ENCODE data around the gene NRXN3.

The NRXN3 gene

GRCh38 chr14:79177106-79177505 lies 1006.9 kb downstream of the NRXN3 start:
- in situ Hi-C loops (cut with HindIII; ENCODE audit: low pct_unique_long_range_greater_than_20kb, low sequenced_read_pairs), result no loop called here
- no peak for TF ChIP-seq JUND (IDR thresholded peaks at IDR 0.05; ENCODE audit: low read depth)
- no peak for DNase-seq (ENCODE audit: low read depth in 1 of 2, low spot score in 1 of 2)

- in situ Hi-C loops (cut with HindIII; ENCODE audit: low pct_unique_long_range_greater_than_20kb, low sequenced_read_pairs), result no loop called here
- no peak for DNase-seq (ENCODE audit: low read depth in 1 of 2, low spot score in 1 of 2)
- TF ChIP-seq JUND (IDR thresholded peaks at IDR 0.05; ENCODE audit: low read depth), result no peak
These were observed 1008.5 kb downstream of the NRXN3 start for GRCh38 chr14:79178719-79179118.

- no peak for TF ChIP-seq JUND (IDR thresholded peaks at IDR 0.05; ENCODE audit: low read depth)
These were observed 1009.8 kb downstream of the NRXN3 start for GRCh38 chr14:79179985-79180384.

GRCh38 chr14:79180656-79181055 lies 1010.5 kb downstream of the NRXN3 start:
- DNase-seq (ENCODE audit: low read depth in 1 of 2, low spot score in 1 of 2), result no peak
- in situ Hi-C loops (cut with HindIII; ENCODE audit: low pct_unique_long_range_greater_than_20kb, low sequenced_read_pairs), result no loop called here

More at GRCh38 chr14:79179985-79180384, 1009.8 kb downstream of the NRXN3 start:
- DNase-seq (ENCODE audit: low read depth in 1 of 2, low spot score in 1 of 2), result no peak
- in situ Hi-C loops (cut with HindIII; ENCODE audit: low pct_unique_long_range_greater_than_20kb, low sequenced_read_pairs), result no loop called here

GRCh38 chr14:79186523-79186922 lies 1016.4 kb downstream of the NRXN3 start:
- in situ Hi-C loops (cut with HindIII; ENCODE audit: low pct_unique_long_range_greater_than_20kb, low sequenced_read_pairs), result no loop called here
- no peak for DNase-seq (ENCODE audit: low read depth in 1 of 2, low spot score in 1 of 2)
- no peak for TF ChIP-seq JUND (IDR thresholded peaks at IDR 0.05; ENCODE audit: low read depth)

More at GRCh38 chr14:79180656-79181055, 1010.5 kb downstream of the NRXN3 start:
- no peak for TF ChIP-seq JUND (IDR thresholded peaks at IDR 0.05; ENCODE audit: low read depth)

- no peak for TF ChIP-seq JUND (IDR thresholded peaks at IDR 0.05; ENCODE audit: low read depth)
- in situ Hi-C loops (cut with HindIII; ENCODE audit: low pct_unique_long_range_greater_than_20kb, low sequenced_read_pairs), result no loop called here
These were observed 1023.7 kb downstream of the NRXN3 start for GRCh38 chr14:79193689-79194477.

GRCh38 chr14:79196216-79196615 lies 1026.0 kb downstream of the NRXN3 start:
- DNase-seq (ENCODE audit: low read depth in 1 of 2, low spot score in 1 of 2), result no peak
- in situ Hi-C loops (cut with HindIII; ENCODE audit: low pct_unique_long_range_greater_than_20kb, low sequenced_read_pairs), result no loop called here
- no peak for TF ChIP-seq JUND (IDR thresholded peaks at IDR 0.05; ENCODE audit: low read depth)

More at GRCh38 chr14:79193689-79194477, 1023.7 kb downstream of the NRXN3 start:
- no peak for DNase-seq (ENCODE audit: low read depth in 1 of 2, low spot score in 1 of 2)

- no peak for DNase-seq (ENCODE audit: low read depth in 1 of 2, low spot score in 1 of 2)
- in situ Hi-C loops (cut with HindIII; ENCODE audit: low pct_unique_long_range_greater_than_20kb, low sequenced_read_pairs), result no loop called here
- no peak for TF ChIP-seq JUND (IDR thresholded peaks at IDR 0.05; ENCODE audit: low read depth)
These were observed 1027.3 kb downstream of the NRXN3 start for GRCh38 chr14:79197516-79197915.

GRCh38 chr14:79199217-79199616 lies 1029.0 kb downstream of the NRXN3 start:
- TF ChIP-seq JUND (IDR thresholded peaks at IDR 0.05; ENCODE audit: low read depth), result no peak
- in situ Hi-C loops (cut with HindIII; ENCODE audit: low pct_unique_long_range_greater_than_20kb, low sequenced_read_pairs), result no loop called here

GRCh38 chr14:79201564-79202207 lies 1031.5 kb downstream of the NRXN3 start:
- no peak for TF ChIP-seq JUND (IDR thresholded peaks at IDR 0.05; ENCODE audit: low read depth)
- in situ Hi-C loops (cut with HindIII; ENCODE audit: low pct_unique_long_range_greater_than_20kb, low sequenced_read_pairs), result no loop called here
- DNase-seq (ENCODE audit: low read depth in 1 of 2, low spot score in 1 of 2), result no peak

More at GRCh38 chr14:79199217-79199616, 1029.0 kb downstream of the NRXN3 start:
- no peak for DNase-seq (ENCODE audit: low read depth in 1 of 2, low spot score in 1 of 2)

- TF ChIP-seq JUND (IDR thresholded peaks at IDR 0.05; ENCODE audit: low read depth), result no peak
- no peak for DNase-seq (ENCODE audit: low read depth in 1 of 2, low spot score in 1 of 2)
- in situ Hi-C loops (cut with HindIII; ENCODE audit: low pct_unique_long_range_greater_than_20kb, low sequenced_read_pairs), result no loop called here
These were observed 1034.4 kb downstream of the NRXN3 start for GRCh38 chr14:79204591-79204990.

- no peak for DNase-seq (ENCODE audit: low read depth in 1 of 2, low spot score in 1 of 2)
- no peak for TF ChIP-seq JUND (IDR thresholded peaks at IDR 0.05; ENCODE audit: low read depth)
- in situ Hi-C loops (cut with HindIII; ENCODE audit: low pct_unique_long_range_greater_than_20kb, low sequenced_read_pairs), result no loop called here
These were observed 1039.2 kb downstream of the NRXN3 start for GRCh38 chr14:79209418-79209817.

GRCh38 chr14:79225815-79226214 lies 1055.6 kb downstream of the NRXN3 start:
- no peak for DNase-seq (ENCODE audit: low read depth in 1 of 2, low spot score in 1 of 2)
- in situ Hi-C loops (cut with HindIII; ENCODE audit: low pct_unique_long_range_greater_than_20kb, low sequenced_read_pairs), result no loop called here
- TF ChIP-seq JUND (IDR thresholded peaks at IDR 0.05; ENCODE audit: low read depth), result no peak

Measured in T47D (cell line).